Measurements from ENCODE around the gene SLC6A8. TPM values are rescaled to one million over a fixed set of nuclear protein-coding genes. Genes with fewer than 3 reads are reported as not detected.

SLC6A8 gene
- total and polyA plus RNA-seq, 2 of the 4 experiments (the other 2 are of a cell fraction), result 7.2 to 25.5 TPM

GRCh38 chrX:153693216-153694086 is 5.7 kb downstream of the SLC6A8 start:
- dilution Hi-C loops (cut with HindIII; ENCODE audit: low sequenced_read_pairs, unreplicated experiment) (no loop called here), in situ Hi-C loops (cut with MboI; ENCODE audit: low sequenced_read_pairs) (no loop called here), intact Hi-C loops (cut with micrococcal nuclease) (no loop called here)
- POLR2A ChIA-PET (ENCODE audit: unreplicated experiment), result no interaction called here
- Histone ChIP-seq H3K36me3 (ENCODE audit: control insufficient read depth, insufficient read depth, low read length) (peaks cover 7% of the 10 kb centered on the region), H3K14ac (replicated peaks; ENCODE audit: low read depth, low read length) (no peak overlapping the region), H3K18ac (ENCODE audit: low read depth, low read length) (no peak overlapping the region), H3K9ac (ENCODE audit: low read depth, low read length) (no peak overlapping the region), H2AFZ (replicated peaks; ENCODE audit: low read length, poor library complexity) (no peak overlapping the region), H2AK5ac (ENCODE audit: low read depth, low read length) (no peak overlapping the region), H2BK20ac (ENCODE audit: low read depth, low read length) (no peak overlapping the region), H3K56ac (ENCODE audit: extremely low read depth, insufficient read depth, low read length) (no peak overlapping the region), H3K27ac (ENCODE audit: insufficient read depth, low read length) (no peak overlapping the region), H4K20me1 (ENCODE audit: insufficient read depth, low read length) (peaks cover 12% of the 10 kb centered on the region), H2BK15ac (ENCODE audit: low read depth, low read length) (no peak overlapping the region), H3K9me3 (ENCODE audit: control insufficient read depth, insufficient read depth, low read length) (no peaks in the 10 kb centered on the region), H2BK5ac (ENCODE audit: low read depth, low read length, poor library complexity, severe bottlenecking) (no peak overlapping the region), H3K79me1 (ENCODE audit: low read depth in 1 of 2, low read length in 2 of 2) (0 out of 4 replicates have a peak, but pooled peaks cover 0 to 6% of the 10 kb centered on the region in 2 experiments), H3K23ac (ENCODE audit: low read depth, low read length) (no peak overlapping the region), H3K4ac (ENCODE audit: low read depth, low read length) (no peak overlapping the region), H2BK120ac (ENCODE audit: low read depth, low read length) (no peak overlapping the region), H3K4me3 (ENCODE audit: insufficient read depth, low read depth, low read length) (no peak overlapping the region), H3K4me1 (ENCODE audit: control insufficient read depth, insufficient read depth, low read length) (peaks cover 9% of the 10 kb centered on the region), H4K8ac (ENCODE audit: low read depth in 2 of 2, low read length in 2 of 2) (no peak overlapping the region), H3K4me2 (ENCODE audit: low read depth, low read length) (no peak overlapping the region), H4K91ac (ENCODE audit: insufficient read depth, low read depth, low read length) (no peak overlapping the region), H2AK9ac (replicated peaks; ENCODE audit: low read depth, low read length, poor library complexity) (no peak overlapping the region), H3K27me3 (ENCODE audit: control insufficient read depth, insufficient read depth, low read length) (no peaks in the 10 kb centered on the region), H4K5ac (ENCODE audit: low read depth, low read length) (no peak overlapping the region), H3K9me1 (ENCODE audit: insufficient read depth, low read length) (peaks cover 5% of the 10 kb centered on the region; the same call in 1 of the 2 replicates)
- BruUV-seq (replicated peaks), result no TSS peak
- DNase-seq, result no peak
- 90% methylated on average over 10 of the region's 31 CpGs; no CpG with 5 or more reads in 1 of the 2 experiments for WGBS, 2 experiments (ENCODE audit: extremely low coverage in 2 of 2, insufficient read length in 1 of 2)
- no peak for ATAC-seq (ENCODE audit: low read depth)
- CTCF ChIA-PET, result no interaction called here
- TF ChIP-seq, protein P1, sequence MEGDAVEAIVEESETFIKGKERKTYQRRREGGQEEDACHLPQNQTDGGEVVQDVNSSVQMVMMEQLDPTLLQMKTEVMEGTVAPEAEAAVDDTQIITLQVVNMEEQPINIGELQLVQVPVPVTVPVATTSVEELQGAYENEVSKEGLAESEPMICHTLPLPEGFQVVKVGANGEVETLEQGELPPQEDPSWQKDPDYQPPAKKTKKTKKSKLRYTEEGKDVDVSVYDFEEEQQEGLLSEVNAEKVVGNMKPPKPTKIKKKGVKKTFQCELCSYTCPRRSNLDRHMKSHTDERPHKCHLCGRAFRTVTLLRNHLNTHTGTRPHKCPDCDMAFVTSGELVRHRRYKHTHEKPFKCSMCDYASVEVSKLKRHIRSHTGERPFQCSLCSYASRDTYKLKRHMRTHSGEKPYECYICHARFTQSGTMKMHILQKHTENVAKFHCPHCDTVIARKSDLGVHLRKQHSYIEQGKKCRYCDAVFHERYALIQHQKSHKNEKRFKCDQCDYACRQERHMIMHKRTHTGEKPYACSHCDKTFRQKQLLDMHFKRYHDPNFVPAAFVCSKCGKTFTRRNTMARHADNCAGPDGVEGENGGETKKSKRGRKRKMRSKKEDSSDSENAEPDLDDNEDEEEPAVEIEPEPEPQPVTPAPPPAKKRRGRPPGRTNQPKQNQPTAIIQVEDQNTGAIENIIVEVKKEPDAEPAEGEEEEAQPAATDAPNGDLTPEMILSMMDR (conservative IDR thresholded peaks at IDR 0.05; ENCODE audit: low read depth, low read length), result no peak
- TF ChIP-seq, protein P2, sequence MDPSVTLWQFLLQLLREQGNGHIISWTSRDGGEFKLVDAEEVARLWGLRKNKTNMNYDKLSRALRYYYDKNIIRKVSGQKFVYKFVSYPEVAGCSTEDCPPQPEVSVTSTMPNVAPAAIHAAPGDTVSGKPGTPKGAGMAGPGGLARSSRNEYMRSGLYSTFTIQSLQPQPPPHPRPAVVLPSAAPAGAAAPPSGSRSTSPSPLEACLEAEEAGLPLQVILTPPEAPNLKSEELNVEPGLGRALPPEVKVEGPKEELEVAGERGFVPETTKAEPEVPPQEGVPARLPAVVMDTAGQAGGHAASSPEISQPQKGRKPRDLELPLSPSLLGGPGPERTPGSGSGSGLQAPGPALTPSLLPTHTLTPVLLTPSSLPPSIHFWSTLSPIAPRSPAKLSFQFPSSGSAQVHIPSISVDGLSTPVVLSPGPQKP (IDR thresholded peaks at IDR 0.05; ENCODE audit: borderline replicate concordance, low read depth, low read length), result no peak
- TF ChIP-seq, protein P3, sequence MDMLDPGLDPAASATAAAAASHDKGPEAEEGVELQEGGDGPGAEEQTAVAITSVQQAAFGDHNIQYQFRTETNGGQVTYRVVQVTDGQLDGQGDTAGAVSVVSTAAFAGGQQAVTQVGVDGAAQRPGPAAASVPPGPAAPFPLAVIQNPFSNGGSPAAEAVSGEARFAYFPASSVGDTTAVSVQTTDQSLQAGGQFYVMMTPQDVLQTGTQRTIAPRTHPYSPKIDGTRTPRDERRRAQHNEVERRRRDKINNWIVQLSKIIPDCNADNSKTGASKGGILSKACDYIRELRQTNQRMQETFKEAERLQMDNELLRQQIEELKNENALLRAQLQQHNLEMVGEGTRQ (IDR thresholded peaks at IDR 0.05; ENCODE audit: low read depth, low read length), result no peak
- TF ChIP-seq FOS (IDR thresholded peaks at IDR 0.05; ENCODE audit: low read depth, low read length) (no peak), MAFK (IDR thresholded peaks at IDR 0.05; ENCODE audit: low read depth, low read length) (no peak), MXI1 (IDR thresholded peaks at IDR 0.05; ENCODE audit: borderline replicate concordance, low read depth, low read length) (no peak), NFE2L2 (IDR thresholded peaks at IDR 0.05; ENCODE audit: low read depth, low read length) (no peak), POLR2A (IDR thresholded peaks at IDR 0.05; ENCODE audit: low read depth, low read length) (no peak), CEBPB (IDR thresholded peaks at IDR 0.05; ENCODE audit: low read depth, low read length) (no peak), CHD1 (IDR thresholded peaks at IDR 0.05; ENCODE audit: low read depth, low read length) (no peak), SMC3 (IDR thresholded peaks at IDR 0.05; ENCODE audit: low read depth, low read length) (no peak), RCOR1 (IDR thresholded peaks at IDR 0.05; ENCODE audit: insufficient replicate concordance, low read length) (no peak), RFX5 (IDR thresholded peaks at IDR 0.05; ENCODE audit: low read depth, low read length) (no peak), MAZ (IDR thresholded peaks at IDR 0.05; ENCODE audit: borderline replicate concordance, low read depth, low read length) (no peak), RAD21 (IDR thresholded peaks at IDR 0.05; ENCODE audit: low read length) (no peak)
